RWPE2 (cell line): ENCODE data around the gene CGN.

Experiments used
- ATAC-seq: fragments of 200-7000 bp; cut with Tn5 transposase; 3 replicates; pipeline ENCODE4 v1.9.1; 2021; ENCODE audit warnings: low read depth
- DNase-seq: peaks from one replicate; pipeline ENCODE4 v3.0.0-alpha.2; 2020; ENCODE audit warnings: low spot score
- H3K27ac ChIP-seq: fragments of 450-650 bp; 2 replicates; pipeline ENCODE4 v1.5.1; 2017; ENCODE audit warnings: mild to moderate bottlenecking; ENCODE audit not compliant: poor library complexity, severe bottlenecking
- H3K27me3 ChIP-seq: fragments of 250-450 bp; sonication (Bioruptor Pico); 2 replicates; pipeline ENCODE4 v1.5.1; 2021; ENCODE audit warnings: mild to moderate bottlenecking, moderate library complexity; ENCODE audit not compliant: insufficient read depth, poor library complexity, severe bottlenecking
- H3K36me3 ChIP-seq: fragments of 250-450 bp; sonication (Bioruptor Pico); 2 replicates; pipeline ENCODE4 v1.5.1; 2020; ENCODE audit warnings: low read depth, mild to moderate bottlenecking, moderate library complexity
- H3K4me1 ChIP-seq: fragments of 250-450 bp; sonication (Bioruptor Pico); 2 replicates; pipeline ENCODE4 v1.5.1; 2021; ENCODE audit warnings: mild to moderate bottlenecking, moderate library complexity; ENCODE audit not compliant: insufficient read depth, poor library complexity, severe bottlenecking
- H3K4me3 ChIP-seq: fragments of 250-450 bp; sonication (Bioruptor Pico); 2 replicates; pipeline ENCODE4 v1.5.1; 2021; ENCODE audit warnings: mild to moderate bottlenecking, moderate library complexity; ENCODE audit not compliant: severe bottlenecking
- H3K9me3 ChIP-seq: fragments of 250-450 bp; sonication (Bioruptor Pico); 2 replicates; pipeline ENCODE4 v1.5.1; 2021; ENCODE audit warnings: mild to moderate bottlenecking, moderate library complexity; ENCODE audit not compliant: severe bottlenecking
- CTCF ChIP-seq: fragments of 450-650 bp; IDR thresholded peaks from one replicate; pipeline ENCODE4 v1.5.1; 2017; ENCODE audit warnings: mild to moderate bottlenecking, moderate library complexity; ENCODE audit not compliant: poor library complexity, severe bottlenecking

Gene CGN

GRCh38 chr1:151547119-151547899, 36.1 kb downstream of the CGN start:
- Histone ChIP-seq H3K36me3 (peaks cover 66% of the 10 kb centered on the region), H3K27ac (peak overlapping the region; percentile 99), H3K4me1 (peaks cover 66% of the 10 kb centered on the region), H3K9me3 (no peaks in the 10 kb centered on the region), H3K4me3 (no peak overlapping the region), H3K27me3 (no peaks in the 10 kb centered on the region)
- peak; percentile 65 for ATAC-seq
- TF ChIP-seq CTCF = no peak
- DNase-seq = peak; percentile 96

GRCh38 chr1:151547900-151548230, 36.7 kb downstream of the CGN start:
- DNase-seq (no peak), ATAC-seq (no peak)
- Histone ChIP-seq H3K36me3 (peaks cover 65% of the 10 kb centered on the region), H3K4me3 (no peak overlapping the region), H3K27me3 (no peaks in the 10 kb centered on the region), H3K27ac (peak overlapping the region; percentile 99), H3K9me3 (no peaks in the 10 kb centered on the region), H3K4me1 (peaks cover 65% of the 10 kb centered on the region)
- no peak for TF ChIP-seq CTCF

GRCh38 chr1:151549199-151549598, 38.0 kb downstream of the CGN start:
- no peak overlapping the region for H3K4me3 ChIP-seq
- H3K9me3 ChIP-seq = no peaks in the 10 kb centered on the region
- H3K36me3 ChIP-seq = peaks cover 60% of the 10 kb centered on the region
- TF ChIP-seq CTCF = no peak
- H3K27me3 ChIP-seq = no peaks in the 10 kb centered on the region
- ATAC-seq (no peak), DNase-seq (no peak)
- H3K4me1 ChIP-seq = peaks cover 72% of the 10 kb centered on the region
- peak overlapping the region; percentile 99 for H3K27ac ChIP-seq

GRCh38 chr1:151553659-151554058, 42.5 kb downstream of the CGN start:
- no peak overlapping the region for H3K4me3 ChIP-seq
- TF ChIP-seq CTCF = no peak
- no peaks in the 10 kb centered on the region for H3K27me3 ChIP-seq
- H3K27ac ChIP-seq = peak overlapping the region; percentile 99
- H3K4me1 ChIP-seq = peaks cover 46% of the 10 kb centered on the region
- H3K36me3 ChIP-seq = peaks cover 47% of the 10 kb centered on the region
- ATAC-seq (peak; percentile 3; the same call in 1 of the 3 replicates), DNase-seq (no peak)
- no peaks in the 10 kb centered on the region for H3K9me3 ChIP-seq

GRCh38 chr1:151556052-151556451, 44.9 kb downstream of the CGN start:
- Histone ChIP-seq H3K27me3 (no peaks in the 10 kb centered on the region), H3K9me3 (no peaks in the 10 kb centered on the region), H3K4me1 (peaks cover 32% of the 10 kb centered on the region), H3K4me3 (no peak overlapping the region), H3K36me3 (peaks cover 46% of the 10 kb centered on the region), H3K27ac (peak overlapping the region; percentile 2)
- TF ChIP-seq CTCF = no peak
- ATAC-seq = no peak
- DNase-seq = no peak
